ENCODE results near the gene ADGRG3. TPM values are rescaled to one million over a fixed set of nuclear protein-coding genes. Genes with fewer than 3 reads are reported as not detected.

Gene ADGRG3
- total and polyA plus RNA-seq, 2 of the 13 experiments (the other 11 are each of a cell fraction or from before 2014, with no cell fraction given), result 2.7 to 11.8 TPM

GRCh38 chr16:57704905-57705852 lies 37.1 kb downstream of the ADGRG3 start:
- POLR2A ChIA-PET, result interaction anchor here (1.1 to 2.8 kb wide), 8 partner anchors 11 to 319 kb away, joined by 3 to 42 read pairs (median 10); partner anchors contain the start of genes ADGRG3, DRC7 and KATNB1
- H3K9ac ChIP-seq (ENCODE audit: insufficient read depth, low read depth, low read length), result peak overlapping the region; percentile 68
- no TSS peak for BruUV-seq (replicated peaks)
- DNase-seq (ENCODE audit: low spot score) (no peak), FAIRE-seq (no peak), ATAC-seq (peak; percentile 1; the same call in 1 of the 3 replicates)
- intact Hi-C loops (cut with micrococcal nuclease; ENCODE audit: unreplicated experiment) (loop anchor here (1.0 to 2.0 kb wide), 2 partner anchors 15 to 44 kb away; no protein-coding TSS in a partner anchor), in situ Hi-C loops (cut with HindIII; ENCODE audit: extremely low pct_ligation_motif_present, low pct_unique_long_range_greater_than_20kb) (no loop called here)
- no peaks in the 10 kb centered on the region for H3K36me3 ChIP-seq (replicated peaks in 1 of 2; ENCODE audit: control insufficient read depth in 1 of 2, insufficient read depth in 2 of 2, low read length in 2 of 2)
- WGBS (ENCODE audit: low lambda C conversion rate), result 32% methylated on average over 4 of the region's 4 CpGs
- H3K27me3 ChIP-seq (ENCODE audit: control insufficient read depth in 1 of 2, insufficient read depth in 2 of 2, low read length in 2 of 2), result no peaks in the 10 kb centered on the region
- no peak overlapping the region for H2AFZ ChIP-seq (ENCODE audit: low read length)
- H3K9me3 ChIP-seq (ENCODE audit: low read length), result no peaks in the 10 kb centered on the region
- H3K4me3 ChIP-seq (replicated peaks in 1 of 3; ENCODE audit: insufficient read depth in 1 of 3, low read depth in 2 of 3, low read length in 3 of 3), result peak overlapping the region; percentile 11 to 58 (median 52)
- H3K4me1 ChIP-seq (ENCODE audit: insufficient read depth, low read length), result peaks cover 72% of the 10 kb centered on the region
- CTCF ChIA-PET (ENCODE audit: low intra/inter-chr PET ratio, low total read pairs), result interaction anchor here (0.8 kb wide), 1 partner anchor 56 kb away, joined by 4 read pairs; no protein-coding TSS in a partner anchor
- H3K27ac ChIP-seq (ENCODE audit: extremely low read length, insufficient read depth, low read length), result peak overlapping the region; percentile 92
- peak overlapping the region; percentile 94 for H3K4me2 ChIP-seq (ENCODE audit: low read depth, low read length)
- H4K20me1 ChIP-seq (ENCODE audit: insufficient read depth, low read length), result no peaks in the 10 kb centered on the region
- H3K79me2 ChIP-seq (ENCODE audit: insufficient read depth, low read length), result no peaks in the 10 kb centered on the region
- TF ChIP-seq SIN3B (IDR thresholded peaks at IDR 0.05; ENCODE audit: low read length) (no peak), ZNF883 (CRISPR knock-in tag; IDR thresholded peaks at IDR 0.05; ENCODE audit: not compliant biosample characterization) (peak; percentile 20), HOXA7 (CRISPR knock-in tag; IDR thresholded peaks at IDR 0.05) (no peak), BCL3 (CRISPR knock-in tag; IDR thresholded peaks at IDR 0.05) (0 out of 2 replicates have a peak, but pooled peaks have one; percentile 8), ZNF333 (CRISPR knock-in tag; IDR thresholded peaks at IDR 0.05; ENCODE audit: borderline replicate concordance) (peak; percentile 78; the same call in 1 of the 2 replicates), PRDM4 (CRISPR knock-in tag; IDR thresholded peaks at IDR 0.05; ENCODE audit: borderline replicate concordance) (no peak), CBX5 (CRISPR knock-in tag; IDR thresholded peaks at IDR 0.05; ENCODE audit: borderline replicate concordance) (no peak), FOXP1 (IDR thresholded peaks at IDR 0.05) (no peak), FOXP1 (CRISPR knock-in tag; IDR thresholded peaks at IDR 0.05) (no peak), PRDM15 (CRISPR knock-in tag; IDR thresholded peaks at IDR 0.05) (no peak)

Measured in HepG2 (cell line).